ENCODE data around the gene FHIT. TPM values are rescaled to one million over a fixed set of nuclear protein-coding genes. Genes with fewer than 3 reads are reported as not detected.
A peak's percentile ranks its signal among the peaks of the same experiment; 100 is the strongest.
"Not testable (repeated sequence)": the region's sequence is repeated elsewhere in the genome, so short reads cannot be mapped to it uniquely, and the experiment has no call there.

Gene FHIT
- total RNA-seq, 1 experiment from 2014 or later = 7.8 TPM

GRCh38 chr3:60584250-60584649, 667.0 kb downstream of the FHIT start:
- DNase-seq (ENCODE audit: low spot score) = no peak
- in situ Hi-C loops (cut with HindIII; ENCODE audit: low sequenced_read_pairs) = no loop called here

GRCh38 chr3:60582288-60582687, 669.0 kb downstream of the FHIT start:
- in situ Hi-C loops (cut with HindIII; ENCODE audit: low sequenced_read_pairs) = no loop called here
- DNase-seq (ENCODE audit: low spot score) = no peak

GRCh38 chr3:60580809-60581208, 670.4 kb downstream of the FHIT start:
- in situ Hi-C loops (cut with HindIII; ENCODE audit: low sequenced_read_pairs) = no loop called here
- no peak for DNase-seq (ENCODE audit: low spot score)

GRCh38 chr3:60579734-60580133, 671.5 kb downstream of the FHIT start:
- DNase-seq (ENCODE audit: low spot score) = peak; percentile 5
- in situ Hi-C loops (cut with HindIII; ENCODE audit: low sequenced_read_pairs) = no loop called here

GRCh38 chr3:60578936-60579335, 672.3 kb downstream of the FHIT start:
- no peak for DNase-seq (ENCODE audit: low spot score)
- in situ Hi-C loops (cut with HindIII; ENCODE audit: low sequenced_read_pairs) = no loop called here

GRCh38 chr3:60577601-60578000, 673.7 kb downstream of the FHIT start:
- DNase-seq (ENCODE audit: low spot score) = no peak

GRCh38 chr3:60575718-60576272, 675.5 kb downstream of the FHIT start:
- in situ Hi-C loops (cut with HindIII; ENCODE audit: low sequenced_read_pairs) = no loop called here
- DNase-seq (ENCODE audit: low spot score) = no peak

More at GRCh38 chr3:60577601-60578000, 673.7 kb downstream of the FHIT start:
- in situ Hi-C loops (cut with HindIII; ENCODE audit: low sequenced_read_pairs) = no loop called here

- in situ Hi-C loops (cut with HindIII; ENCODE audit: low sequenced_read_pairs) = no loop called here
- no peak for DNase-seq (ENCODE audit: low spot score)
Measured at GRCh38 chr3:60574046-60574769, 677.0 kb downstream of the FHIT start.

GRCh38 chr3:60573494-60573893, 677.8 kb downstream of the FHIT start:
- DNase-seq (ENCODE audit: low spot score) = no peak
- in situ Hi-C loops (cut with HindIII; ENCODE audit: low sequenced_read_pairs) = no loop called here

GRCh38 chr3:60571511-60571910, 679.7 kb downstream of the FHIT start:
- DNase-seq (ENCODE audit: low spot score) = no peak
- in situ Hi-C loops (cut with HindIII; ENCODE audit: low sequenced_read_pairs) = no loop called here

GRCh38 chr3:60557122-60557521, 694.1 kb downstream of the FHIT start:
- in situ Hi-C loops (cut with HindIII; ENCODE audit: low sequenced_read_pairs) = no loop called here
- no peak for DNase-seq (ENCODE audit: low spot score)

- in situ Hi-C loops (cut with HindIII; ENCODE audit: low sequenced_read_pairs) = no loop called here
- no peak for DNase-seq (ENCODE audit: low spot score)
Measured at GRCh38 chr3:60555686-60556354, 695.4 kb downstream of the FHIT start.

- DNase-seq (ENCODE audit: low spot score) = no peak
- in situ Hi-C loops (cut with HindIII; ENCODE audit: low sequenced_read_pairs) = no loop called here
Measured at GRCh38 chr3:60553144-60553543, 698.1 kb downstream of the FHIT start.

GRCh38 chr3:60552581-60552980, 698.7 kb downstream of the FHIT start:
- no peak for DNase-seq (ENCODE audit: low spot score)
- in situ Hi-C loops (cut with HindIII; ENCODE audit: low sequenced_read_pairs) = no loop called here

- no peak for DNase-seq (ENCODE audit: low spot score)
- in situ Hi-C loops (cut with HindIII; ENCODE audit: low sequenced_read_pairs) = no loop called here
Measured at GRCh38 chr3:60551455-60552209, 699.6 kb downstream of the FHIT start.

GRCh38 chr3:60549863-60550262, 701.4 kb downstream of the FHIT start:
- DNase-seq (ENCODE audit: low spot score) = no peak
- in situ Hi-C loops (cut with HindIII; ENCODE audit: low sequenced_read_pairs) = no loop called here

GRCh38 chr3:60542995-60543394, 708.3 kb downstream of the FHIT start:
- in situ Hi-C loops (cut with HindIII; ENCODE audit: low sequenced_read_pairs) = no loop called here
- DNase-seq (ENCODE audit: low spot score) = no peak

GRCh38 chr3:60539394-60539793, 711.9 kb downstream of the FHIT start:
- in situ Hi-C loops (cut with HindIII; ENCODE audit: low sequenced_read_pairs) = not testable (repeated sequence)

GRCh38 chr3:60536420-60536819, 714.8 kb downstream of the FHIT start:
- DNase-seq (ENCODE audit: low spot score) = no peak
- in situ Hi-C loops (cut with HindIII; ENCODE audit: low sequenced_read_pairs) = no loop called here

More at GRCh38 chr3:60539394-60539793, 711.9 kb downstream of the FHIT start:
- not testable (repeated sequence) for DNase-seq (ENCODE audit: low spot score)

GRCh38 chr3:60531759-60532158, 719.5 kb downstream of the FHIT start:
- in situ Hi-C loops (cut with HindIII; ENCODE audit: low sequenced_read_pairs) = no loop called here
- DNase-seq (ENCODE audit: low spot score) = no peak
